GM12873 (cell line): ENCODE results near the gene GRIP2.

Experiments
- CTCF ChIP-seq: IDR thresholded peaks from 2 replicates; pipeline ENCODE4 v1.5.1; 2012; ENCODE audit warnings: low read depth, mild to moderate bottlenecking, moderate library complexity, low read length, control low read depth; ENCODE audit not compliant: insufficient read depth; ENCODE audit errors: missing control alignments

The GRIP2 gene

GRCh38 chr3:14512942-14513327 lies 27.2 kb downstream of the GRIP2 start:
- no peak for TF ChIP-seq CTCF

- no peak for TF ChIP-seq CTCF
Observed at GRCh38 chr3:14512281-14512941, 27.7 kb downstream of the GRIP2 start.

- TF ChIP-seq CTCF, result no peak
Observed at GRCh38 chr3:14511623-14512280, 28.4 kb downstream of the GRIP2 start.

- no peak for TF ChIP-seq CTCF
Observed at GRCh38 chr3:14510838-14511622, 29.1 kb downstream of the GRIP2 start.

- TF ChIP-seq CTCF, result no peak
Observed at GRCh38 chr3:14509796-14510100, 30.4 kb downstream of the GRIP2 start.

- TF ChIP-seq CTCF, result peak; percentile 96
Observed at GRCh38 chr3:14508966-14509795, 31.0 kb downstream of the GRIP2 start.

- TF ChIP-seq CTCF, result no peak
Observed at GRCh38 chr3:14508505-14508819, 31.7 kb downstream of the GRIP2 start.
